Stimulated activated CD8-positive, alpha-beta memory T cell treated with anti-CD3 and anti-CD28 coated beads, Interleukin-7, amount 100 ng/mL, for 48 hours (primary cell): ENCODE measurements around the gene TSTD2.
"Not testable (repeated sequence)": the region's sequence is repeated elsewhere in the genome, so short reads cannot be mapped to it uniquely, and the experiment has no call there.

Experiments used
- DNase-seq, 2 donors: peaks; one replicate each; pipeline ENCODE4 v3.0.0-alpha.2; 2020; ENCODE audit warnings: low read depth in 1 of 2; ENCODE audit errors: extremely low read depth in 1 of 2

Gene TSTD2

GRCh38 chr9:97632248-97632984 is 752 bp downstream of the TSTD2 start:
- DNase-seq: peak in 1 of 2 donors; percentile 6

GRCh38 chr9:97630591-97630990 is 2.6 kb downstream of the TSTD2 start:
- no peak for DNase-seq

GRCh38 chr9:97629156-97629555 is 4.0 kb downstream of the TSTD2 start:
- DNase-seq: no peak

GRCh38 chr9:97628668-97629067 is 4.5 kb downstream of the TSTD2 start:
- DNase-seq: no peak

GRCh38 chr9:97627624-97628023 is 5.5 kb downstream of the TSTD2 start:
- no peak for DNase-seq

- DNase-seq: no peak
These were observed 7.5 kb downstream of the TSTD2 start for GRCh38 chr9:97625620-97626019.

- no peak for DNase-seq
These were observed 9.2 kb downstream of the TSTD2 start for GRCh38 chr9:97623946-97624345.

GRCh38 chr9:97622483-97622882 is 10.7 kb downstream of the TSTD2 start:
- DNase-seq: not testable (repeated sequence)

- not testable (repeated sequence) for DNase-seq
These were observed 13.1 kb downstream of the TSTD2 start for GRCh38 chr9:97620063-97620462.

GRCh38 chr9:97617939-97618416 is 15.2 kb downstream of the TSTD2 start:
- no peak for DNase-seq

GRCh38 chr9:97615439-97616072 is 17.6 kb downstream of the TSTD2 start:
- peak in 1 of 2 donors; percentile 21 for DNase-seq

GRCh38 chr9:97604901-97605645 is 28.1 kb downstream of the TSTD2 start:
- no peak for DNase-seq

- DNase-seq: no peak
These were observed 30.7 kb downstream of the TSTD2 start for GRCh38 chr9:97602430-97602829.

- DNase-seq: no peak
These were observed 31.8 kb downstream of the TSTD2 start for GRCh38 chr9:97601228-97601898.

GRCh38 chr9:97600531-97601227 is 32.5 kb downstream of the TSTD2 start:
- DNase-seq: no peak

GRCh38 chr9:97599314-97599846 is 33.8 kb downstream of the TSTD2 start:
- no peak for DNase-seq

GRCh38 chr9:97598461-97599288 is 34.5 kb downstream of the TSTD2 start:
- DNase-seq: peak; percentile 17 to 50

GRCh38 chr9:97596906-97597305 is 36.3 kb downstream of the TSTD2 start:
- DNase-seq: no peak

GRCh38 chr9:97594381-97594921 is 38.7 kb downstream of the TSTD2 start:
- DNase-seq: no peak
